ENCODE measurements around the gene C6orf132.

C6orf132 gene

DNA sequence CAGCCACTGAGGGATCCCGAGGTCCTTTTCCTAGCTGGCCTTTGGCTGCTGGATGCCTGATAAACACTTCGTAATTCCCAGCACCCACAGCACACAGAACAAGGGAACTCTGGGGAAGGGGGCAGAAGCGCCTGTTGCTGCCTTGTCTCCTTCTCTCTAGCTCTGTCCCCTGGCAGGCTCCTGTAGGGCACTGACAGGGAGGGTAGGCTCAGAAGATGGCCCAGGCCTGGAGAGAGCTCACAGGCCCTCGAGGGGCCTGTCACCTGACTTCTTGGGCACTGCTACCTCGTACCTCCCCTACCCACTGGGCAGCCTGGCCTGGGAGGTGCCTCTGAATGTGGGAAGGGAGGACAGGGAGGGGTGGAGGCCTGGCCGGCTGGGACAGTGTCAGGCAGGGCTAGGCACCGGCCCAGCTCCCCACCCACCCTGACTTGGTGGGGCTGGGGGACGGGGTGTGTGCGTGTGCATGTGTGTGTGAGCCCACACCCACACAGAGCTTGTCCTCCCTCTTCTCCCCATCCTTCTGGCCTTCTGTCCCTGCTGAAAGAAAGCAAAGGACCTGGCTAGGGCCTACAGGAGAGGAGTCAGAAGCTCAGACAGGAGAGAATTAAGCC lies 18.1 kb downstream of the C6orf132 start:
- no peaks in the 10 kb centered on the region for H4K20me1 ChIP-seq (ENCODE audit: control insufficient read depth, insufficient read depth, low read depth, low read length)
- TF ChIP-seq CTCF (IDR thresholded peaks at IDR 0.05; ENCODE audit: low read depth, low read length, poor library complexity, severe bottlenecking) (no peak), EZH2phosphoT487 (IDR thresholded peaks at IDR 0.05; ENCODE audit: borderline replicate concordance, low read length) (no peak)
- no peaks in the 10 kb centered on the region for H3K9me3 ChIP-seq (ENCODE audit: control insufficient read depth, insufficient read depth, low read length)
- H3K4me1 ChIP-seq (ENCODE audit: control insufficient read depth, low read length): no peaks in the 10 kb centered on the region
- H3K36me3 ChIP-seq (ENCODE audit: control insufficient read depth, low read length): no peaks in the 10 kb centered on the region
- H3K9me2 ChIP-seq (replicated peaks; ENCODE audit: control insufficient read depth, low read length): no peaks in the 10 kb centered on the region
- no peaks in the 10 kb centered on the region for H3K27me3 ChIP-seq (ENCODE audit: control insufficient read depth, low read length)
- no peak overlapping the region for H3K27ac ChIP-seq (ENCODE audit: low read depth, low read length)
- no peaks in the 10 kb centered on the region for H3F3A ChIP-seq (ENCODE audit: control insufficient read depth, insufficient read depth)
- no peaks in the 10 kb centered on the region for H3K79me2 ChIP-seq (ENCODE audit: control insufficient read depth, low read length)
- no peak overlapping the region for H3K4me3 ChIP-seq (ENCODE audit: low read length)
- no peak overlapping the region for H3K4me2 ChIP-seq (ENCODE audit: low read length)

GRCh38 chr6:42123379-42124103 lies 18.9 kb downstream of the C6orf132 start:
- H3K4me1 ChIP-seq (ENCODE audit: control insufficient read depth, low read length): no peaks in the 10 kb centered on the region
- no peaks in the 10 kb centered on the region for H3K79me2 ChIP-seq (ENCODE audit: control insufficient read depth, low read length)
- no peak overlapping the region for H3K4me2 ChIP-seq (ENCODE audit: low read length)
- TF ChIP-seq CTCF (IDR thresholded peaks at IDR 0.05; ENCODE audit: low read depth, low read length, poor library complexity, severe bottlenecking) (no peak), EZH2phosphoT487 (IDR thresholded peaks at IDR 0.05; ENCODE audit: borderline replicate concordance, low read length) (no peak)
- H3K4me3 ChIP-seq (ENCODE audit: low read length): no peak overlapping the region
- no peaks in the 10 kb centered on the region for H3K9me3 ChIP-seq (ENCODE audit: control insufficient read depth, insufficient read depth, low read length)
- no peaks in the 10 kb centered on the region for H3K36me3 ChIP-seq (ENCODE audit: control insufficient read depth, low read length)
- H4K20me1 ChIP-seq (ENCODE audit: control insufficient read depth, insufficient read depth, low read depth, low read length): no peaks in the 10 kb centered on the region
- no peaks in the 10 kb centered on the region for H3K9me2 ChIP-seq (replicated peaks; ENCODE audit: control insufficient read depth, low read length)
- H3K27ac ChIP-seq (ENCODE audit: low read depth, low read length): no peak overlapping the region
- H3F3A ChIP-seq (ENCODE audit: control insufficient read depth, insufficient read depth): no peaks in the 10 kb centered on the region
- H3K27me3 ChIP-seq (ENCODE audit: control insufficient read depth, low read length): no peaks in the 10 kb centered on the region

DNA sequence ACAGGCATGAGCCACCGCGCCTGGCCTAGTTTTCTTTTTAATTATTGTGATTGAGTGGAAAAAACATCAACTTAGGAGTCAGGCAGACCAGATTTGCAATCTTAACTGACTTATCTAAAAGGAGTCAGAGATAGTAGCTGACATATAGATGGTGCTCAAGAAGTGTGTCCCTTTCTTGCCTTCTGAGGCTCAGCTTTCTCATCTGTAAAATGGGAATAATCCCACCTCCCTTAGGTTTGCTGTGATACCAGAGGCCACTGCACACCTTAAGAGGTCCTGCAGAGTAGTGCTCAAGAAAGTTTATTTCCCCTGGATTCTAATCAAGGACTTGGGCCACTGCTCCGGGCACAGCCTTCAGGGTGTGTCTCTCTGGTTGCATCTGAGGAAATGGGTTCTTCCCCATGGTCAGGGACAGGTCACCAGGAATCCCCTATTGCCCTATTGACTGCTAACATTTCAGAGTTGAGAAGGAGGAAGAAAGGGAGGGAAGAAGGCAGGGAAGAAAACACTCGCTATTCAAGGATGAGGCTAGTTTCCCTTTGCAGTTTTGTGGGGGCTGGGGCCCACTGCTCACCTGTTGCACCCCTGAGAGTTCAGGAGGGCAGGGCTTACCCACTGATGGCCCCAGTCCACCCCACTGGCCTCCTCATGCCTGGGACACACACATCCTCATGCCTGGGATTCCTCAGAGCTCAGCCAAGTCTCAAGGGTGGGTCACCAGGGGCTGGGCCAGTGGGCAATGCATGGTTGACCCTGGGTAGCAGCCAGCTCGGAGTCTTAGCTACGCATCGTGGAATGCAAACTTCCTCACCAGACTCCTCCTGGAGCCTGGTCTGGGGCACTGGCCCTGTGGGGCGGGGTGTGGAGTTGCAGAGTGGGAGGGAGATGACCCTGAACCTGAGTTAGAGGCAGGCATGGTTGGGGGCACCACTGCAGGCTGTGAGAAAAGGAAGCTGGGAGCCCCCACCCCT lies 21.2 kb downstream of the C6orf132 start:
- Histone ChIP-seq H3K9me3 (ENCODE audit: control insufficient read depth, insufficient read depth, low read length) (no peaks in the 10 kb centered on the region), H3K27me3 (ENCODE audit: control insufficient read depth, low read length) (peaks cover 3% of the 10 kb centered on the region; the same call in 1 of the 2 replicates), H3K4me3 (ENCODE audit: low read length) (no peak overlapping the region), H3K9me2 (replicated peaks; ENCODE audit: control insufficient read depth, low read length) (no peaks in the 10 kb centered on the region), H3K4me1 (ENCODE audit: control insufficient read depth, low read length) (no peaks in the 10 kb centered on the region), H3F3A (ENCODE audit: control insufficient read depth, insufficient read depth) (no peaks in the 10 kb centered on the region), H3K4me2 (ENCODE audit: low read length) (no peak overlapping the region), H3K27ac (ENCODE audit: low read depth, low read length) (no peak overlapping the region), H3K36me3 (ENCODE audit: control insufficient read depth, low read length) (no peaks in the 10 kb centered on the region), H4K20me1 (ENCODE audit: control insufficient read depth, insufficient read depth, low read depth, low read length) (no peaks in the 10 kb centered on the region), H3K79me2 (ENCODE audit: control insufficient read depth, low read length) (no peaks in the 10 kb centered on the region)
- TF ChIP-seq EZH2phosphoT487 (IDR thresholded peaks at IDR 0.05; ENCODE audit: borderline replicate concordance, low read length): no peak
- TF ChIP-seq CTCF (IDR thresholded peaks at IDR 0.05; ENCODE audit: low read depth, low read length, poor library complexity, severe bottlenecking): no peak

All from DOHH2 (cell line).